Measurements from ENCODE around the gene ABCB4. TPM values are rescaled to one million over a fixed set of nuclear protein-coding genes. Genes with fewer than 3 reads are reported as not detected.

The ABCB4 gene
- total RNA-seq, 4 donors from 2014 or later: 0.42 to 6.5 (median 1.1) TPM

DNA sequence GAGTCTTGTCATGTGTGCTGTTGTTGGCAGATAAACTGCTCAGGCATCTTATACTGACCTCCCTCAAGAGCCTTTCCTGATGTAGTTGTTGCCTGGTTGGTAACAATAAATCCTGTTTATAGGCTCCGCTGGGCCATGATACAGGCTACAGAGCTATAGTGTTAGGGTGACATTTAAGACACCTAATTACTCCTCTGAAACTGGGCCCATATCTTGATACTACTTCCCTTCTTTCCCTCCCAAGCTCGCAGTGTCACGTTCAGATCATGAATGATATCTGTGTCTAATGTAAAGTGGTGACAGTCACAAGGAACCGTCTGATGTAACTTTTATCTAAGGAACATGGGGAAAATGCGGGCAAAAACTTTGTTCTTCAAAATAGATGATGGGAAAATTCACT lies 94.6 kb downstream of the ABCB4 start:
- Histone ChIP-seq H3K4me1 (no peaks in the 10 kb centered on the region), H3K36me3 (peaks cover 0 to 73% of the 10 kb centered on the region in 2 donors), H3K9me3 (no peaks in the 10 kb centered on the region), H3K27me3 (no peaks in the 10 kb centered on the region), H3K4me3 (no peak overlapping the region), H3K27ac (no peak overlapping the region)
- 90 to 93% methylated on average over 5 of the region's 5 CpGs for WGBS, 2 donors (ENCODE audit: low coverage in 1 of 2)
- TF ChIP-seq POLR2AphosphoS5 (IDR thresholded peaks at IDR 0.05): no peak
- TF ChIP-seq, protein P1, sequence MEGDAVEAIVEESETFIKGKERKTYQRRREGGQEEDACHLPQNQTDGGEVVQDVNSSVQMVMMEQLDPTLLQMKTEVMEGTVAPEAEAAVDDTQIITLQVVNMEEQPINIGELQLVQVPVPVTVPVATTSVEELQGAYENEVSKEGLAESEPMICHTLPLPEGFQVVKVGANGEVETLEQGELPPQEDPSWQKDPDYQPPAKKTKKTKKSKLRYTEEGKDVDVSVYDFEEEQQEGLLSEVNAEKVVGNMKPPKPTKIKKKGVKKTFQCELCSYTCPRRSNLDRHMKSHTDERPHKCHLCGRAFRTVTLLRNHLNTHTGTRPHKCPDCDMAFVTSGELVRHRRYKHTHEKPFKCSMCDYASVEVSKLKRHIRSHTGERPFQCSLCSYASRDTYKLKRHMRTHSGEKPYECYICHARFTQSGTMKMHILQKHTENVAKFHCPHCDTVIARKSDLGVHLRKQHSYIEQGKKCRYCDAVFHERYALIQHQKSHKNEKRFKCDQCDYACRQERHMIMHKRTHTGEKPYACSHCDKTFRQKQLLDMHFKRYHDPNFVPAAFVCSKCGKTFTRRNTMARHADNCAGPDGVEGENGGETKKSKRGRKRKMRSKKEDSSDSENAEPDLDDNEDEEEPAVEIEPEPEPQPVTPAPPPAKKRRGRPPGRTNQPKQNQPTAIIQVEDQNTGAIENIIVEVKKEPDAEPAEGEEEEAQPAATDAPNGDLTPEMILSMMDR (IDR thresholded peaks at IDR 0.05): no peak
- TF ChIP-seq POLR2A (IDR thresholded peaks at IDR 0.05): no peak
- no peak for TF ChIP-seq EP300 (IDR thresholded peaks at IDR 0.05)
- ATAC-seq: no peak

DNA sequence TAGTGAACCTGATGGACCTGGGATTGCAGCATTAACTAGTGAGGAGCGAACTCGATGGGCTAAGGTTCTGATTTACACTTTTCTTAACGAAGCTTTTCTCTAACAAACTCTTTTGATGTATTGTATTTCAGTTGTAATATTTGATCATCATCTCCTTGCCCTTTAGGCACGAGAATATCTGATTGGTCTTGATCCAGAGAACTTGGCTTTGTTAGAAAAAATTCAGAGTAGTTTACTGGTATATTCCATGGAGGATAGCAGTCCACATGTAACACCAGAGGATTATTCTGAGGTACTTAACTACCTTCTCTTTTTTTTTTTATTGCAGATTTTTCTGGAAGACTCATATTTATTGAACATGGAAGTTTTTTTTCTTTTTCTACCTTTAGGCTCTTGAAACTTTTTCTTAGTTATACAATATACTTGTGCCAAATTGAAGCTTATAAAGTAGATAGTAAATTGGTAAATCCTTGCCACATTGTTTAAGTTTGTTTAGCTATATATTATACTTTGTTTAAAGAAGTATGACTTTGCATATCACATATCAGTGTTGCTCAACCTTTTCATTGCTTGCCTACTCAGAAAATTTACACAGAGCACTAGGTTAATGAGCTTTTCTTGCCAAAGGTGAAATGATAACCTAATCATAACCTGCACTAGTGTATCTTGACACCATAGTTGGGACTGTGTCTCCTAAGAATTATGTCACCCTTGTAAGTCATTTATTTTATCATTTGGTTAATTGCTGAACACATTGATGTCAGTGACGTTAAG lies 99.6 kb downstream of the ABCB4 start:
- no peaks in the 10 kb centered on the region for H3K9me3 ChIP-seq
- no peaks in the 10 kb centered on the region for H3K4me1 ChIP-seq
- 80 to 85% methylated on average over 5 of the region's 5 CpGs for WGBS, 2 donors (ENCODE audit: low coverage in 1 of 2)
- H3K27me3 ChIP-seq: no peaks in the 10 kb centered on the region
- TF ChIP-seq POLR2AphosphoS5 (IDR thresholded peaks at IDR 0.05) (no peak), POLR2A (IDR thresholded peaks at IDR 0.05) (no peak), EP300 (IDR thresholded peaks at IDR 0.05) (no peak)
- TF ChIP-seq, protein P1 (IDR thresholded peaks at IDR 0.05): no peak
- H3K36me3 ChIP-seq: peaks cover 0 to 44% of the 10 kb centered on the region in 2 donors
- no peak for ATAC-seq
- H3K4me3 ChIP-seq: no peak overlapping the region
- H3K27ac ChIP-seq: no peak overlapping the region

DNA sequence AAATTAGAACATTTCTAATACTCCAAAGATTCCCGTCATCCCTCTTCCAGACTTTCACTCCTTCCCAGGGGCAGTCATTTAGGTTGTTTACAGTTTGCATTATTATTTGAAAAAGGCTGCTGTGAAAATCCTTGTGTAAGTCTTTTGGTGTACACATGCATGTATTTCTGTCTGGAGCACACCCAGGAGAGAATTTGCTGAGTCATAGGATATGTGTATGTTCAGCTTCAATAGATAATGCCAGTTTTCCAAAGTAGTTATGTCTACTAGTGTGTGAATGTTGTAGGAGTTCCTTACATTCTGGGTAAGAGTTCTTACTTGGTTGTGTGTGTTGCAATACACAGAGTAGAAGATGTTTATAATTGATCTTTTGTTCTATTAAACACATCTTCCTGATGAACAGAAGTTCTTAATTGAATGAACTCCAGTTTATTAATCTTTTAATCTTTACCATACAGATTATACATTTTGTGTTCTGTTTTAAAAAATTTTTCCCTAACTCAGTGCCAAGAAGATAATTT lies 104.8 kb downstream of the ABCB4 start:
- no peaks in the 10 kb centered on the region for H3K27me3 ChIP-seq
- H3K9me3 ChIP-seq: no peaks in the 10 kb centered on the region
- H3K4me1 ChIP-seq: no peaks in the 10 kb centered on the region
- H3K27ac ChIP-seq: no peak overlapping the region
- ATAC-seq: no peak
- H3K36me3 ChIP-seq: peaks cover 0 to 54% of the 10 kb centered on the region in 2 donors
- WGBS, 2 donors (ENCODE audit: low coverage in 1 of 2): 94 to 100% methylated on average over 1 of the region's 1 CpG
- TF ChIP-seq POLR2A (IDR thresholded peaks at IDR 0.05): no peak
- TF ChIP-seq, protein P1 (IDR thresholded peaks at IDR 0.05): no peak
- TF ChIP-seq EP300 (IDR thresholded peaks at IDR 0.05): no peak
- no peak for TF ChIP-seq POLR2AphosphoS5 (IDR thresholded peaks at IDR 0.05)
- H3K4me3 ChIP-seq: no peak overlapping the region

DNA sequence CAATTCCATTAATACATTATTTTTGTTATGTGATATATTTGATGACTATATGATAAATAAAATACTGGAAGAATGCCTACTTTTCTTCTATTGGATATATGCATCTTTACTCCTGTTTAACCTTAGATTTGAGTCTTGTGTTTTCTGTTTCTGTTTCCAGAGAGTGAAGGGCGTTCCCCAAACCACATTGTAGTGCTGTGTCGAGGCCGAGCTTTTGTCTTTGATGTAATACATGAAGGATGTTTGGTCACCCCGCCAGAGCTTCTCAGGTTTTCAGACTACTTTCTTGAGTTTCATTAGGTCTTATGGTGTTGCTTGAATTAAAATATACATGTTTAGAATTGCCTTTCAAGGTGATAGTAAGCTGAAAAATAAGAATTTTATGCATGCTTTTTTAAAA lies 106.3 kb downstream of the ABCB4 start:
- Histone ChIP-seq H3K9me3 (no peaks in the 10 kb centered on the region), H3K4me3 (no peak overlapping the region), H3K27ac (no peak overlapping the region), H3K4me1 (no peaks in the 10 kb centered on the region), H3K36me3 (peaks cover 0 to 69% of the 10 kb centered on the region in 2 donors), H3K27me3 (no peaks in the 10 kb centered on the region)
- WGBS, 2 donors (ENCODE audit: low coverage in 1 of 2): 85 to 95% methylated on average over 3 to 4 of the region's 4 CpGs
- no peak for ATAC-seq
- TF ChIP-seq EP300 (IDR thresholded peaks at IDR 0.05) (no peak), POLR2AphosphoS5 (IDR thresholded peaks at IDR 0.05) (no peak), POLR2A (IDR thresholded peaks at IDR 0.05) (no peak)
- TF ChIP-seq, protein P1 (IDR thresholded peaks at IDR 0.05): no peak

DNA sequence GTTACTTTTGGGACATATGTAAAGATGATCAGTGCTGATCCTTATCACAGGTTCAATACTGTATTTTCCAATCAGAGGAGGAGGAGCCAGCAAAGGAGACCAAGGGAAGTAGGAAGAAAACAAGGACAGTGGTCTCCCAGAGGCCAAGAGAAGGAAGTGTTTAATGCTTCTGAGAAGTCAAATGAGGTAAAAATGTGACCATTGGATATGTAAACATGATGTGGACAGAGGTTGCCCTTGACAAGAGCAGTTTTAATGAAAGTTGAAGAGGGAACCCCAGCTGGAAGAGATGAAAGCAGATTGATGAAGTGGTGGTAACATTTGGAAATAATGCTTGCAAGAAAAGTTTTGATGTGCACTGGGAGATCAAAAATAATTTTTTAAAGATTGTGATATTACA lies 111.2 kb downstream of the ABCB4 start:
- H3K27me3 ChIP-seq: no peaks in the 10 kb centered on the region
- no peaks in the 10 kb centered on the region for H3K4me1 ChIP-seq
- TF ChIP-seq POLR2A (IDR thresholded peaks at IDR 0.05) (no peak), EP300 (IDR thresholded peaks at IDR 0.05) (no peak), POLR2AphosphoS5 (IDR thresholded peaks at IDR 0.05) (no peak)
- TF ChIP-seq, protein P1 (IDR thresholded peaks at IDR 0.05): no peak
- no peak for ATAC-seq
- no peak overlapping the region for H3K27ac ChIP-seq
- no peaks in the 10 kb centered on the region for H3K9me3 ChIP-seq
- H3K4me3 ChIP-seq: no peak overlapping the region
- H3K36me3 ChIP-seq: peaks cover 0 to 85% of the 10 kb centered on the region in 2 donors
